GM12878 (cell line): ENCODE measurements around the gene TNFAIP8L2. TPM values are rescaled to one million over a fixed set of nuclear protein-coding genes. Genes with fewer than 3 reads are reported as not detected.
A peak's percentile ranks its signal among the peaks of the same experiment; 100 is the strongest.

Experiments used
- ATAC-seq: fragments of 200-7000 bp; cut with Tn5 transposase; 3 replicates; pipeline ENCODE4 v1.9.1; 2020; ENCODE audit warnings: mild to moderate bottlenecking, moderate library complexity
- Bru-seq: library from RNA; stranded (reverse); fragments of 400-500 nt; gene quantifications from one replicate; lab custom pipeline; 2021; lab: Mats Ljungman, UMichigan
- BruChase-seq, 2 experiments: library from RNA; stranded (reverse); fragments of 400-500 nt; gene quantifications; one replicate each; lab custom pipeline; 2021; lab: Mats Ljungman, UMichigan
- BruUV-seq: library from RNA; stranded (reverse); fragments of 400-500 nt; replicated peaks from 2 replicates; lab custom pipeline; 2021; lab: Mats Ljungman, UMichigan
- CTCF ChIA-PET: fragments of 300-600 bp; sonication (Branson Sonifier 250); formaldehyde crosslinking; extraction: SDS; loops from one replicate; lab custom pipeline; 2021; ENCODE audit warnings: inconsistent platforms; lab: Yijun Ruan, JAX
- POLR2A ChIA-PET: fragments of 350-600 bp; formaldehyde crosslinking; extraction: SDS; loops from one replicate; lab custom pipeline; 2021; ENCODE audit warnings: inconsistent platforms; lab: Charles Lee
- RAD21 ChIA-PET: fragments of 300-600 bp; sonication (Branson Sonifier 250); formaldehyde crosslinking; loops from one replicate; lab custom pipeline; 2023; ENCODE audit warnings: antibody characterized with exemption; ENCODE audit not compliant: unreplicated experiment; lab: Charles Lee
- SMC1A ChIA-PET: fragments of 300-600 bp; sonication (Branson Sonifier 250); formaldehyde crosslinking; loops from one replicate; lab custom pipeline; 2023; ENCODE audit not compliant: unreplicated experiment, uncharacterized antibody; lab: Charles Lee
- DNase-seq: peaks from one replicate; pipeline ENCODE4 v3.0.0-alpha.2; 2011; ENCODE audit warnings: low read depth, low spot score
- FAIRE-seq: peaks from 3 replicates; lab custom pipeline; 2011; peaks lifted over from hg19 to GRCh38; lab: Jason Lieb, UNC
- H2AFZ ChIP-seq: 2 replicates; pipeline ENCODE4 v1.6.0; 2011; ENCODE audit warnings: low read depth, low read length, control low read depth; ENCODE audit not compliant: control insufficient read depth
- H3K27ac ChIP-seq: 2 replicates; pipeline ENCODE4 v1.5.1; 2011; ENCODE audit warnings: control low read depth; ENCODE audit not compliant: control insufficient read depth, insufficient read depth
- H3K27me3 ChIP-seq, 2 experiments: replicated peaks in 1 of 2; 2 replicates each; pipeline versions ENCODE4 v1.6.0 to v1.6.1; 2011; ENCODE audit warnings: low read length in 1 of 2; ENCODE audit not compliant: control insufficient read depth in 2 of 2, insufficient read depth in 2 of 2
- H3K36me3 ChIP-seq, 2 experiments: 2 replicates each; pipeline ENCODE4 v1.5.1; 2011; ENCODE audit warnings: low read length in 1 of 2; ENCODE audit not compliant: control insufficient read depth in 2 of 2, insufficient read depth in 2 of 2
- H3K4me1 ChIP-seq: 2 replicates; pipeline ENCODE4 v1.6.1; 2011; ENCODE audit warnings: mild to moderate bottlenecking, low read length, moderate library complexity, mixed read lengths; ENCODE audit not compliant: control insufficient read depth, insufficient read depth
- H3K4me2 ChIP-seq: 2 replicates; pipeline ENCODE4 v1.6.0; 2011; ENCODE audit warnings: control low read depth; ENCODE audit not compliant: control insufficient read depth, insufficient read depth
- H3K4me3 ChIP-seq: fragments of 200-600 bp; sonication (generic); 2 replicates; pipeline ENCODE4 v1.5.1; 2016
- H3K79me2 ChIP-seq: 2 replicates; pipeline ENCODE4 v1.6.0; 2011; ENCODE audit warnings: low read length; ENCODE audit not compliant: control insufficient read depth, insufficient read depth
- H3K9ac ChIP-seq: 2 replicates; pipeline ENCODE4 v1.8.0; 2011; ENCODE audit warnings: low read length, control low read depth, mixed read lengths; ENCODE audit not compliant: control insufficient read depth, insufficient read depth
- H3K9me3 ChIP-seq: replicated peaks from 3 replicates; pipeline ENCODE4 v1.5.1; 2011; ENCODE audit warnings: mild to moderate bottlenecking, low read length; ENCODE audit not compliant: control insufficient read depth, insufficient read depth
- H4K20me1 ChIP-seq: 2 replicates; pipeline ENCODE4 v1.6.0; 2011; ENCODE audit not compliant: control insufficient read depth, insufficient read depth
- EZH2 ChIP-seq: IDR thresholded peaks from 2 replicates; pipeline ENCODE4 v1.6.1; 2012; ENCODE audit warnings: low read depth, mild to moderate bottlenecking, control low read depth, inconsistent platforms, low read length, borderline replicate concordance; ENCODE audit not compliant: control insufficient read depth
- MXI1 ChIP-seq: fragments of 150-350 bp; IDR thresholded peaks from 2 replicates; pipeline ENCODE4 v1.6.1; 2011; ENCODE audit warnings: low read depth, mild to moderate bottlenecking, inconsistent platforms, low read length, improper control_type of control experiment
- NFYB ChIP-seq: IDR thresholded peaks from 2 replicates; pipeline ENCODE4 v1.6.1; 2011; ENCODE audit warnings: low read depth, mild to moderate bottlenecking, low read length, improper control_type of control experiment, moderate library complexity; ENCODE audit not compliant: insufficient read depth
- PML ChIP-seq: IDR thresholded peaks from 2 replicates; pipeline ENCODE4 v1.6.1; 2012; ENCODE audit warnings: low read length, inconsistent platforms
- POLR2A ChIP-seq: IDR thresholded peaks from 2 replicates; pipeline ENCODE4 v1.6.1; 2011; ENCODE audit warnings: low read depth, mild to moderate bottlenecking, low read length
- POU2F2 ChIP-seq: IDR thresholded peaks from 3 replicates; pipeline ENCODE4 v1.6.1; 2011; ENCODE audit warnings: low read depth, mild to moderate bottlenecking, low read length, borderline replicate concordance
- SMAD1 ChIP-seq: fragments of 450-650 bp; IDR thresholded peaks from 2 replicates; pipeline ENCODE4 v1.6.1; 2018; ENCODE audit warnings: mild to moderate bottlenecking, low read depth; ENCODE audit not compliant: partially characterized antibody
- SUZ12 ChIP-seq: fragments of 200-600 bp; sonication (generic); IDR thresholded peaks from one replicate; pipeline ENCODE4 v1.6.1; 2018; ENCODE audit warnings: antibody characterized with exemption, mild to moderate bottlenecking; ENCODE audit not compliant: unreplicated experiment
- ZBTB40 ChIP-seq: fragments of 450-650 bp; IDR thresholded peaks from 2 replicates; pipeline ENCODE4 v1.6.1; 2016; ENCODE audit warnings: mild to moderate bottlenecking, moderate library complexity, borderline replicate concordance
- WGBS: methylation state at CpG from one replicate; pipeline ENCODE4 v1.1.6; 2016; ENCODE audit warnings: low lambda C conversion rate; ENCODE audit not compliant: insufficient replicate concordance, insufficient coverage; ENCODE audit errors: missing lambda C conversion rate; 5-methylcytosine and 5-hydroxymethylcytosine counted together
- in situ Hi-C: fragments of 300-500 bp; cut with MboI; formaldehyde crosslinking; loops from 9 replicates; pipeline ENCODE4 v1.14.3; 2018; ENCODE audit warnings: mixed read lengths
- intact Hi-C: fragments of 100-400 bp; cut with micrococcal nuclease; formaldehyde crosslinking; loops from one replicate; pipeline ENCODE4 v1.14.2; 2022; ENCODE audit not compliant: unreplicated experiment
- long read RNA-seq, 2 experiments: library from polyadenylated mRNA; unstranded; transcript quantifications; one replicate each; pipeline ENCODE4 v2.0.0, GENCODE V29; 2019 to 2020
- polyA minus RNA-seq, 3 experiments: library from RNA; depleted of rRNA, polyadenylated mRNA; stranded (reverse); fragments of >200 nt; gene quantifications; 2 replicates each; pipeline ENCODE4 v1.2.3, GENCODE V29; 2011
- polyA plus RNA-seq, 11 experiments: library from polyadenylated mRNA; depleted of rRNA in 4 of 11; unstranded in 6 of 11; stranded (reverse) in 5 of 11; fragments of >200 nt; fragmentation: Nextera tagmentation in 4 of 11; fragmentation: Illumina TruSeq in 1 of 11; extraction: Ambion mirVana in 4 of 11; extraction: Trizol in 1 of 11; gene quantifications; 1 replicate in 1 of 11; 2 replicates in 10 of 11; pipeline versions ENCODE4 v1.2.1 to v1.2.3, GENCODE V29; 2011 to 2016; ENCODE audit warnings: inconsistent platforms in 2 of 11, missing spikeins in 2 of 11, low read depth in 1 of 11
- total RNA-seq, 4 experiments: library from RNA; depleted of rRNA in 3 of 4; stranded (reverse); fragments of >200 nt in 3 of 4; fragmentation: Illumina TruSeq in 1 of 4; extraction: Trizol in 1 of 4; gene quantifications; 2 replicates each; pipeline versions ENCODE4 v1.2.1 to v1.2.3, GENCODE V29; 2013 to 2021
- TF ChIP-seq, protein P1 (sequence below): fragments of 450-650 bp; IDR thresholded peaks from 2 replicates; pipeline ENCODE4 v1.6.1; 2016; ENCODE audit warnings: mild to moderate bottlenecking
- TF ChIP-seq, protein P2 (sequence below): IDR thresholded peaks from 2 replicates; pipeline ENCODE4 v1.6.1; 2012; ENCODE audit warnings: low read depth, low read length, improper control_type of control experiment

TNFAIP8L2 gene
- 15.1 and 17.0 TPM in 2 replicates for total RNA-seq (2013; cell fraction: nucleolus; rRNA removed)
- total RNA-seq (2014; rRNA removed) = 13.6 and 14.4 TPM in 2 replicates
- 9.0 and 10.0 TPM in 2 replicates for total RNA-seq (2014; rRNA removed; fragmentation: Illumina TruSeq; extraction: Trizol)
- 5.4 and 6.2 TPM in 2 replicates for total RNA-seq (2021)
- polyA plus RNA-seq (2011; ENCODE audit: low read depth) = 3.3 TPM
- 12.9 and 16.7 TPM in 2 replicates for polyA plus RNA-seq (2011; rRNA removed)
- polyA plus RNA-seq (2011; cell fraction: cytosol; rRNA removed) = 27.1 and 29.4 TPM in 2 replicates
- 12.8 and 15.2 TPM in 2 replicates for polyA plus RNA-seq (2011; cell fraction: nucleus; rRNA removed)
- 4.4 and 7.0 TPM in 2 replicates for polyA plus RNA-seq (2012)
- 7.4 and 7.7 TPM in 2 replicates for polyA plus RNA-seq (2014; fragmentation: Illumina TruSeq; extraction: Trizol)
- 10 to 100 TPM; 23.9 to 26.3 TPM for polyA plus RNA-seq (2014; fragmentation: Nextera tagmentation; extraction: Ambion mirVana)
- 12.1 and 14.8 TPM in 2 replicates for polyA plus RNA-seq (2014; rRNA removed)
- polyA plus RNA-seq (2016; fragmentation: Nextera tagmentation; extraction: Ambion mirVana) = 10 to 100 TPM; 12.0 to 15.7 TPM
- polyA minus RNA-seq (2011; rRNA and poly(A)+ RNA removed) = 13.5 and 25.8 TPM in 2 replicates
- 3.7 and 5.0 TPM in 2 replicates for polyA minus RNA-seq (2011; cell fraction: cytosol; rRNA and poly(A)+ RNA removed)
- 6.0 and 7.1 TPM in 2 replicates for polyA minus RNA-seq (2011; cell fraction: nucleus; rRNA and poly(A)+ RNA removed)
- percentile 69 among the genes with signal in this experiment for Bru-seq, nascent RNA
- percentile 53 among the genes with signal in this experiment for BruChase-seq, experiment 1, labeled RNA remaining after a 6-hour chase
- BruChase-seq, experiment 2, labeled RNA remaining after a 2-hour chase = percentile 57 among the genes with signal in this experiment
- long read RNA-seq, experiment 1, partial matches to known transcripts = 0 of 4 reads
- long read RNA-seq, experiment 1, other reads (novel, unspliced or antisense) = 0 of 4 reads
- long read RNA-seq, experiment 2, transcript TNFAIP8L2-201 (2 exons, 1,178 nt) = major isoform, 33 of 33 reads
- long read RNA-seq, experiment 2, partial matches to known transcripts = 0 of 33 reads
- long read RNA-seq, experiment 2, other reads (novel, unspliced or antisense) = 0 of 33 reads

GRCh38 chr1:151156515-151156819 lies at the start of gene TNFAIP8L2:
Gene TNFAIP8L2 (plus strand): TSS chr1:151156649. CDS start chr1:151158698, 2,049 bp downstream.
- ChIA-PET CTCF (interaction anchor here (0.6 to 8.4 kb wide), 45 partner anchors 8 to 683 kb away, joined by 3 to 353 read pairs (median 4); partner anchors contain the start of genes C2CD4D, GABPB2, LYSMD1 and MINDY1), SMC1A (interaction anchor here (0.7 to 11.1 kb wide), 24 partner anchors 8 to 184 kb away, joined by 3 to 282 read pairs (median 4); partner anchors contain the start of genes CDC42SE1, LYSMD1, MINDY1 and PSMD4), RAD21 (interaction anchor here (0.7 to 8.7 kb wide), 23 partner anchors 8 to 184 kb away, joined by 3 to 198 read pairs (median 8); partner anchors contain the start of genes C1orf56, CDC42SE1, GABPB2 and LYSMD1), POLR2A (interaction anchor here (0.6 to 2.3 kb wide), 11 partner anchors 9 to 170 kb away, joined by 3 to 19 read pairs (median 5); partner anchors contain the start of genes GABPB2, LYSMD1, MINDY1 and PI4KB)
- no TSS peak for BruUV-seq
- H3K4me2 ChIP-seq = peak within 1 kb of the TSS; percentile 81
- peak within 1 kb of the TSS; percentile 81 for H3K9ac ChIP-seq
- WGBS = 3% methylated on average over 4 of the region's 4 CpGs
- DNase-seq (peak; percentile 32), FAIRE-seq (no peak), ATAC-seq (peak; percentile 96)
- H3K36me3 ChIP-seq = peaks cover 5 to 6% of the 10 kb centered on the region in 2 experiments
- H2AFZ ChIP-seq = peak within 1 kb of the TSS; percentile 75
- H3K27ac ChIP-seq = peak within 1 kb of the TSS; percentile 81
- H3K4me1 ChIP-seq = peaks cover 30% of the 10 kb centered on the region
- H3K9me3 ChIP-seq = no peaks in the 10 kb centered on the region
- H3K27me3 ChIP-seq = no peaks in the 10 kb centered on the region
- intact Hi-C loops = loop anchor here (1.0 to 2.0 kb wide), 4 partner anchors 57 to 132 kb away; partner anchors contain the start of gene GABPB2
- in situ Hi-C loops = loop anchor here (5.0 kb wide), 2 partner anchors 59 to 134 kb away; no protein-coding TSS in a partner anchor
- H3K79me2 ChIP-seq = peaks cover 20% of the 10 kb centered on the region
- peak within 1 kb of the TSS; percentile 85 for H3K4me3 ChIP-seq
- no peaks in the 10 kb centered on the region for H4K20me1 ChIP-seq
- TF ChIP-seq ZBTB40 (no peak), PML (0 out of 2 replicates have a peak, but pooled peaks have one; percentile 42), POU2F2 (peak; percentile 34; the same call in 1 of the 3 replicates), POLR2A (peak; percentile 30; the same call in 1 of the 2 replicates), SMAD1 (no peak), EZH2 (no peak), NFYB (no peak), MXI1 (no peak), SUZ12 (no peak)
- TF ChIP-seq, protein P1, sequence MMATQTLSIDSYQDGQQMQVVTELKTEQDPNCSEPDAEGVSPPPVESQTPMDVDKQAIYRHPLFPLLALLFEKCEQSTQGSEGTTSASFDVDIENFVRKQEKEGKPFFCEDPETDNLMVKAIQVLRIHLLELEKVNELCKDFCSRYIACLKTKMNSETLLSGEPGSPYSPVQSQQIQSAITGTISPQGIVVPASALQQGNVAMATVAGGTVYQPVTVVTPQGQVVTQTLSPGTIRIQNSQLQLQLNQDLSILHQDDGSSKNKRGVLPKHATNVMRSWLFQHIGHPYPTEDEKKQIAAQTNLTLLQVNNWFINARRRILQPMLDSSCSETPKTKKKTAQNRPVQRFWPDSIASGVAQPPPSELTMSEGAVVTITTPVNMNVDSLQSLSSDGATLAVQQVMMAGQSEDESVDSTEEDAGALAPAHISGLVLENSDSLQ = 0 out of 2 replicates have a peak, but pooled peaks have one; percentile 20
- TF ChIP-seq, protein P2, sequence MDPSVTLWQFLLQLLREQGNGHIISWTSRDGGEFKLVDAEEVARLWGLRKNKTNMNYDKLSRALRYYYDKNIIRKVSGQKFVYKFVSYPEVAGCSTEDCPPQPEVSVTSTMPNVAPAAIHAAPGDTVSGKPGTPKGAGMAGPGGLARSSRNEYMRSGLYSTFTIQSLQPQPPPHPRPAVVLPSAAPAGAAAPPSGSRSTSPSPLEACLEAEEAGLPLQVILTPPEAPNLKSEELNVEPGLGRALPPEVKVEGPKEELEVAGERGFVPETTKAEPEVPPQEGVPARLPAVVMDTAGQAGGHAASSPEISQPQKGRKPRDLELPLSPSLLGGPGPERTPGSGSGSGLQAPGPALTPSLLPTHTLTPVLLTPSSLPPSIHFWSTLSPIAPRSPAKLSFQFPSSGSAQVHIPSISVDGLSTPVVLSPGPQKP = no peak
